NCI-H2171 treated with DMSO at 0.1 percent for 48 hours (cell line): Measurements from ENCODE around the gene SOX8.

Source experiments
- DNase-seq: peaks from one replicate; lab custom pipeline; 2025; lab: John Stamatoyannopoulos, UW

Gene SOX8

DNA sequence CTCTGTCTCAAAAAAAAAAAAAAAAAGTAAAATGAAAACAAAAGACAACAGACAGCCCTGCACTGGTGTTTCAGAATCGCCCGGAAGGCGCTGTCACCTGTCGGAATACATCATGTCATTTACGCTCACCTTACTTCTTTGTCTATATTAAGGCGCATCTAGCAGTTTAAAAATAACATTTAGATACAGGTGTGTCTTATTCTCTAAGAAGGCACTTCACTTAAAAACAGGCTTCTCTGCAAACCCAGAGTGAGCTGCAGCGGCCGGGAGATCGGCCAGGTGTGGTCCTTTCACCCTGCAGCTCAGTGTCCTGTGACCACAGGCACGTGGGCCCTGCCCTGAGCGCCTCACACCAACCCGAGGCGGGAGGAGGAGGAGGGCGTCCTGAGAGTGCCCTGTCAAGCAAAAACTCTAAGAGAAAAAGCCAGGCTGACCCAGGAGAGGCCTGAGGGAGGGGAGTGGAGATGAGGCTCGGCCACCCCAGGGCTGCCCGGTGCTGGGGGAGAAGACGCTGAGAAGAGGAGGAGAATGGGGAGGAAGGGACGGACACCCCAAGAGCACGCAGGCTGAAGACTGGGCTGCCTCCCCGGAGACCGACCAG is 7.5 kb upstream of the SOX8 start:
- no peak for DNase-seq

DNA sequence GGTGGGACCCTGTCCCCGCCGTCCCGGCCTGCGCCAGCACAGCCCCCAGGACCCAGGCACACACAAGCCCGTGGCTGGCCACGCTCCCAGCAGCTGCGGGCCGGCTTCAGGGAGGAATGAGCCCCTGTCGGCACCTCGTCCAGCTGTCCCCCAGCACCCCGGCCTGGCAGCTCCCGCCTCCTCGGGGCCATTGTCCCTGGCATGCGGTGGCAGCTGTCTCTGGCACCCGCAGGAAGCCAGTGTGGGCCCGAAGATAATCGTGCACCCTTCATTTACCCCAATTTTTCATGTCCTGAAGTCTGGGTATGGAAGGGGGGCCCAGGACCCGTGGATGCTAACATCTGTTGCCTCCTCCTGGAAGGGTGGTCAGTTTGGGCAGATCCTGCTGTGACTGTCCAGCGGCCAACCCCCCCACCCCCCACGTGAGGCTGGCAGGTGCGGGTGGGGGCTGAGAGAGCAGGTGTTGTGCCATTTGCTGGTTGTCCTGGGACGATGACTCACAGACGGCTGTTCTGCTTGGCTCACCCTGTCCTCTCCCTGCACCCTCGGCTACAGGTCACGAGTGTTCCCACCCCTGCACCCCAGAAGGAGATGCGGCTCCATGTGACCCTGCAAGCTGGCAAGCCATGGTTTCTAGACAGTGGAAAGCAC is 6.8 kb upstream of the SOX8 start:
- peak; percentile 75 for DNase-seq

DNA sequence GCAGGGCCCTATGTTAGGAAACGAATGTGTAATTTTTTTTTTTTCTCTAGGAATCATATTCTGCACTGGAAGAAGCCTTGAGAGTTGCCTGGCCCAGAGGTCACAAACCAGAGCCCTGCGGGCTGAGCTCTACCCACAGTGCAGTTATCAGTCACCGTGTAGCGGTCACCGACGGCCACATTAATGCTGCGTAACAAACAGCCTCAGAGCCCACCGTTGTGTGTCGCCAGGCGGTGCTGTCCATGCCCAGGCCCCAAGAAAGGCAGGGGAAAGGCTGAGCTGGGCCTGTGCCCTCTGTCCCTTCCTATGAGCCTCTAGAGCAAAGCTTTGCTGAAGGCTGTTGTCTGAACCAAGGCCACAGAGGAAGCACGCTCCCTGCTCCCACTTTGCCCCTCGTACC is 6.3 kb upstream of the SOX8 start:
- no peak for DNase-seq

DNA sequence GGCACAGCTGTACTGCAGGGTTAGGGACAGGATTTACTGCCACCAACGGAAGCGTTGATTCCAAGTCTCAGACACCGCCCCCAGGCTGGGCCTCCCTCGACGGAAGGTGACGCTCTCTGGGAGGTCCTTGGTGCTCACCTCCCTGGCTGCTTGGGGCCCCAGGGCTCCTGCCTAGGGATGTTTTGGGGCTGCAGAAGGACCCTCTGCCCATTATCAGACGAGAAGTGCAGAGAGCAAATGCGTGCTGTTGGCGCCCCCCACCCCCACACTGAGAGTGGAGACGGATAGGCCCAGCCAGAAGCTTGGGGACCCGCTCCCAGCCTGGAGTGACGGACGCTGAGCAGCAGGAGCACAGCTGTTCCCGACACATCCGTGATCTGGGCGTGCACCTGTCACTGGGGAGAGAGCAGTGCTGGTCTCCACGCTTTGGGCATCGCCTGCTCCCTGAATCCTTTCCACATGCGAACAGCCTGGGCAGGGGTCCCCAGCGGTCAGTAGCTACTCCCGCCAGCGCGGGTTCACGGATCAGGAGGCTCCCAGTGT is 5.1 kb upstream of the SOX8 start:
- DNase-seq, result peak; percentile 58

DNA sequence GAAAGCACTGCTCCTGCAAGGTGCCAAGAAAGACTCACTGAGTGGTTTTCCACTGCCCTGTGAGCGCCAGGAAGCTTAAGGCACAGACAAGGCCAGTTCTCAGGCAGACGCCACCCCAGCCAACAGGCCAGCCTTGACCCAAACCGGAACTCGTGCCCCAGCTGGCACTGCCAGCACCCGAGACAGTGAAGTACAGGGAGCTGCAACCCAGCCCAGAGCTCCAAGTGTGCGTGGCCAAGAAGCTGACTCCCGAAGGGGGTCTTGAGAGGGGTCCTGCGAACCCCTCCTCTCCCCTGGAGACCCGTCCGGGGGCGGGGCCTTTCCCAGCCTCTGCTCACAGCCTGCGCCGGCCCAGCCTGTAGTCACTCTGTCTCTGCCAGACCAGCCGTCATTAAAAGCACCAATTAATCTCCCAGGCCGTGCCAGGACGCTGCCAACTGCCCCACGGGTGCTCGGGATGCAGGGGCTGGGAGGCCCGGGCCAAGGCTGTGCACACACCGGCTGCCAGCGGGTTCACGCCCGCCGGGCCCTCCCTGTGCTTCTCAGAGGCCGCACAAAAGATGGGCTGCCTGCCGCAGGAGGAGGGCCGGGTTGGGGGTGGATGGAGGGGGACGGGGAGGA is 4.4 kb upstream of the SOX8 start:
- no peak for DNase-seq

DNA sequence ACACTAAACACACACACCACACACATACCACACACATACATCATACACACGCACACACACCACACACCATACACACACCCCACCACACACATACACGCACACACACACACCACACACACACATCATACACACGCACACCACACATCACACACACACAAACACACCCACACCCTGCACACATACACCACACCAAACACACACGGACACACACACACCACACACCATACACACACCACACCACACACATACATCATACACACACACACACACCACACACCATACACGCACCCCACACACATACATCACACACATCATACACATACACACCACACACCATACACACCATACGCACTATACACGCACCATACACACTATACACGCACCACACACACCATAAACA is 3.7 kb upstream of the SOX8 start:
- DNase-seq, result no peak

DNA sequence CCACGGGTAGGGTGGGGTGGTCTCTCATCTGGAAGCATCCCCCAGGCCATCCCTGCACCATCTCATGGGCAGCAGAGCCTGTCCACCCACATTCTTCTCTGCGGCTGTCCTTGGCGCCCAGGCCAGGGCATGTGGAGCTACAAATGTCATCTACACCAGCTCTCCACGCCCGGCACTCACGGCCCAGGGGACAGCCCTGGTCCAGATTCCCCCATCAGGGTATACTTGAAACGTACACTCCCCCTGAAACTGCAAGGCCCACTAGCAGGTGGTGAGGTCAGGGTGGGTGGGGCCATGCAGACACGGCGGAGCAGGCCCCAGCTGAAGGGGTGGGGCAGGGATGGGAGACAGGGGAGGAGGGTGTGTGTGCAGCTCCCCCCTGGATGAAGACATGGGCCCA is 3.2 kb upstream of the SOX8 start:
- DNase-seq, result no peak

DNA sequence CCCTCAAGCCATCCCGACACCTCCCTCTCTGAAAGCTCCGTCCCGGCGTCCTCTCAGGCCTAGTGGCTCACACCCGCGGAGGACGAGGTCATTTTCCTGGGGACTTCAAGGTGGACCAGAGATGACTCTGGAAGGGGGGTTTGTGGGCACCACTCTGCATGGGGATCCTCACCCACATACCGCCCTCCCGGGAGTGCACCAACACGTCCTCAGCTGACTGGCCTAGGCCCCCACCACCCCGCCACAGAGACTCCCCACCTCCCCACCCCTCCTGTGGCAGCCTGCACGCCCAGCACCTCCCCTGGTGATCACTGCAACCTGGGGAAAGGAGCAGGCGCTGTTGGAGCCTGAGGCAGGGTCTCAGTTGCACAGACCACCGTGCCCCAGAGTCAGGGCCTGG is 2.4 kb upstream of the SOX8 start:
- no peak for DNase-seq

DNA sequence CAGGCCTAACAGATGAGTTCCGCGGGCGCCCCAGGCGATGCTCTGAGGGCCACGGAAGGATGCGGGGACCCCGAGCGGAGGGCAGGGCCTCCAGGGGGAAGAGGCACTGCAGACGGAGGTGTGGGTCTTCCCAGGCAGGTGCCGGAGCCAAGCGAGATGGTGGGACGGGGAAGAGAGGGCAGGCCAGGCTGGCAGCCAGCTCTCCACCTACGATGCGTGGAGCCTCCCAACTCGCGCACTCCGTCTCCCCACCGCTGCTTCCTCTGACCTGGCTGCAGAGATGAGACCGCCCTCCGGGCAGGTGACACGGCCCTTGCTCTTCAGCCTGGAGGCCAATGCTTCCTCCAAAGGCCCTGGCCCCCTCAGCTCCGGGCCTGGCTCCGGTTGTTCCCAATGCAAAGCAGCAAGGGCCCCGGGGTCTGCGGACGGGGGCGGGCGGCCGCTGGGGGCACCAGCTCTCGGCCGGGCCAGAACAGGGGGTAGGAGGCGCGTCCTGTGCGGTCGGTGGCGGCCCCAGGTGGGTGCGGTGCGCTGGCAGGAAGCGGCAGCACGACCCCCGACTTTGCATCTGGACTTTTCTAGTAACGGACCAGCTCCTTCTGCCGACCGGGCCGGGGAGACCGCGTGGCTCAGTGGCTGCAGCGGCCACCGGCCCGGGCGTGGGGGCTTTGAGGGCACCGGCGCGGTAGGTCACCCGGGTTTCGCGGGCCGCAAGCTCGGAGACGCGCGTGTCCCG is 1.5 kb upstream of the SOX8 start:
- DNase-seq, result no peak

DNA sequence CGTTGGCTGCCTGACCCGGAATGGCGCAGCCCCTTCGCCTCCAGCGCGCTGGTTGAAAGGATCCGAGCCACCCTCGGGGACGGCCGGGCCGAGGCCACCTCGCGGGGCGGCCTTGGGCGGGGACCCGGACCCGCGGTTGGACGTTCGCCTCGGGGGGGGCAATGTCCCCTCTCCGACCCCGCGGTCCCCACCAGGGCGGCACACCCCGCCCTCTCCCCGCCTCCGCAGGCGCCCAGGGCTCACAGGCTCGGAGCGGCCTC is 1.0 kb upstream of the SOX8 start:
- no peak for DNase-seq

DNA sequence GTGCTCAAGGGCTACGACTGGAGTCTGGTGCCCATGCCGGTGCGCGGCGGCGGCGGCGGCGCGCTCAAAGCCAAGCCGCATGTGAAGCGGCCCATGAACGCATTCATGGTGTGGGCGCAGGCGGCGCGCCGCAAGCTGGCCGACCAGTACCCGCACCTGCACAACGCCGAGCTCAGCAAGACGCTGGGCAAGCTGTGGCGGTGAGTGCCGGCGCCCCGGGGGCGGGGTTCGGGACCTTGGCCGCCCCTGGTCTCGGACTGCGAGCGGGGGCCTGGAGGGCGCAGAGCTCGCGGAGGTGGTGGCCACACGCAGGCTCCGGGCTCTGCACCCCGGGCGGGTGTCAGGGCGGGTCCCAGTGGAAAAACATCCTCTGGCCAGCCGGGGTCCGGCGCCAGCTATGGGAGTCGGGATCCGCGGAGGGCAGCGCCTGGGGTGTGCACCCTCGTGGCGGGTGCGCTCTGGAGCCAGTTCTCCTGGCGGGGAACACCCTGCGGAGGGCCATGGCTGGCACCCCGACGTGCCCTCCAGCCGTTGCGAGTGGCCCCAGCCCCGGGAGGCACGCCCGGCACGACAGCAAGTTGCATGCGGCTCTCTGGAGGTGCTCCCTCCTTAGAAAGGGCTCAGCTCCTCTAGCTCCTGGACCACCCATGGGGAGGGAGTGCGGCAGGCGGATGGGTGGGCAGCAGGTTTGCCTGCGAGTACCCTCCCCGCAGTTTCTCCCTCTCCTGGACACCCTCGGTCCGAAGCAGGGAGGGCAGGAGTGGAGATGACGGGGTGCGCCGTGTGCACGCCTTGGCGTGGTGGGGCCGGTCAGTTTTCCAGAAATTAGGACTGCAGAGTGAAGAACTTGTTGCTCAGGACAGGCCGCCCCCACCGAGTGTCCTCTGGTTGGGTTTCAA is 824 bp downstream of the SOX8 start:
- DNase-seq, result no peak

DNA sequence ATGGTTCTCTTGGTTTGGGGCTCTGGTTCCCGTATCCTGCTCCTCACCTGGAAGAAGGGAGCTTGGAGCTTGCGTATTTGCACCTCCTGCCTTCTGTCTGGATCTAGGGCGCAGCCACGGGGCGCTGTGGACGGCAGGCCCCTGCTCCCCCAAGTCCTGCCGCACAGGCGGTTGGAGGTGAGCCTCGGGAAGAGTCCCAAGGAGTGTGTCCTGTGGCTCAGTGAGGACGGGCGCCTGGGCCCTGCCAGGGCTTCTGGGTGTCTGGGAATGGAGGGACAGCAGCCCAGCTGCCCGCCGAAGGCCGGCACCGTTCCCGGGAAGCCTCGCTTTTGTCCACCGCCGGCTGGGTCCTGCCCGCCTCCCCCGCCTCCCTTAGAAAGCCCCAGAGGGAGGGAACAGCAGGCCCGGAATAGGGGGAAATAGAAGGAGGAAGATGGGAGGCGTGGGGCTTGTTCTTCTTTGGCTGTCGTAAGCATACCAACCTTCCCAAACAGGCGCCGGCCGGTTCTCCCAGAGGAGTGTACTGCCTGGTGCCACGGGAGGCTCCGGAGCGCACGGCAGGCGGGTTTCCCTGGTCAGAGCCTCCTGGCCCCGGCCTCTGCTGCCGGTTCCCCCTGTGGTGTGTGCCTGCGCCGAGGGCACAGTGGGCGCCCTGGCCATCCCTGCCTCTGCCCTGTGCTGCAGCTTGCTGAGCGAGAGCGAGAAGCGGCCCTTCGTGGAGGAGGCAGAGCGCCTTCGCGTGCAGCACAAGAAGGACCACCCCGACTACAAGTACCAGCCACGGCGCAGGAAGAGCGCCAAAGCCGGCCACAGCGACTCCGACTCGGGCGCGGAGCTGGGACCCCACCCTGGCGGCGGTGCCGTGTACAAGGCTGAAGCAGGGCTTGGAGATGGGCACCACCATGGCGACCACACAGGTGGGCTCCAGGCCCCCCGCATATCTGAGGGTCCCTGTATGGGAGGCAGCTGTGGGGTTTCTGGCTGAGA is 1.8 kb downstream of the SOX8 start:
- DNase-seq, result no peak

DNA sequence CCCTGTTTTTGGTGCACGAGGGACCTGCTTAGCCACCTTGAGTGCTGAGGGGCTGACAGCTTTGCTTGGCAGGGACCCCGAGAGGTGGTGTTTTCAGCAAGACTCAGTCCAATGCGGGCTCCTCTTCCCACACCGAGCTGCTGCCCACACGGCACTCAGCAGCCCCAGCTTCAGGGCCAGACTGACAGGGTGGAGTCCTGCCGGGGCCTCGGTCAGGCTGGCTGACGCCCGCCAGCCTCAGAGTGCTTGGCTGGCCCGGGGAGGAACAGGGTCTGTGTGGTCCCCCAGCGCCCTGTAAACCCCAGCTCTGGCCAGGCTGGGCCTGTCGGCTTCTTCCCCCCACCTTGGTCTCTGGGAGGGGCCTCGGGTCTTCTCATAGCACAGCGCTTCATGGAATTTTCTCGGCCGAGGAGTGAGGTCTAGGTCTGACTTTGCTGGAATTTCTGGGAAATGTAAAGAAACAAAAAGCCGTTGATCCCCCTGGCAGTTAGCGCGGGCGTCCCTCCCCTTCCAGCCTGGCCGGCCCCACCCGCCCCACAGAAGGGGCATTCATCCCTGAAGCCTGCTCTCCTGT is 2.6 kb downstream of the SOX8 start:
- no peak for DNase-seq

DNA sequence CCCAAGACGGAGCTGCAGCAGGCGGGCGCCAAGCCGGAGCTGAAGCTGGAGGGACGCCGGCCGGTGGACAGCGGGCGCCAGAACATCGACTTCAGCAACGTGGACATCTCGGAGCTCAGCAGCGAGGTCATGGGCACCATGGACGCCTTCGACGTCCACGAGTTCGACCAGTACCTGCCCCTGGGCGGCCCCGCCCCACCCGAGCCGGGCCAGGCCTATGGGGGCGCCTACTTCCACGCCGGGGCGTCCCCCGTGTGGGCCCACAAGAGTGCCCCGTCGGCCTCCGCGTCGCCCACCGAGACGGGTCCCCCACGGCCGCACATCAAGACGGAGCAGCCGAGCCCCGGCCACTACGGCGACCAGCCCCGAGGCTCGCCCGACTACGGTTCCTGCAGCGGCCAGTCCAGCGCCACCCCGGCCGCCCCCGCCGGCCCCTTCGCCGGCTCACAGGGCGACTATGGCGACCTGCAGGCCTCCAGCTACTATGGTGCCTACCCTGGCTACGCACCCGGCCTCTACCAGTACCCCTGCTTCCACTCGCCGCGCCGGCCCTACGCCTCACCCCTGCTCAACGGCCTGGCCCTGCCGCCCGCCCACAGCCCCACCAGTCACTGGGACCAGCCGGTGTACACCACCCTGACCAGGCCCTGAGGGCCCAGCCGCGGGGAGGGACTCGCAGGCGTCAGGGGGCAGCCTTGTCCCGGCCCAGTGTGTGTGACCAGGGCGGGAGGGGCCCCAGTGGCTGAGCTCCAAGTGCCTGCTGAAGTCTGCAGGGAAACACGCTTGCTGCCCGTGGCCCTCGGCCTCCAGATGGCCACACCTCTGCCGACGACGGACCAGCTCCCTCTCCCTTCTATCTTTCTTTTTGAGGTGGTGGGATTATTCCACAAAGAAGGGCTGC is 3.4 kb downstream of the SOX8 start:
- no peak for DNase-seq

DNA sequence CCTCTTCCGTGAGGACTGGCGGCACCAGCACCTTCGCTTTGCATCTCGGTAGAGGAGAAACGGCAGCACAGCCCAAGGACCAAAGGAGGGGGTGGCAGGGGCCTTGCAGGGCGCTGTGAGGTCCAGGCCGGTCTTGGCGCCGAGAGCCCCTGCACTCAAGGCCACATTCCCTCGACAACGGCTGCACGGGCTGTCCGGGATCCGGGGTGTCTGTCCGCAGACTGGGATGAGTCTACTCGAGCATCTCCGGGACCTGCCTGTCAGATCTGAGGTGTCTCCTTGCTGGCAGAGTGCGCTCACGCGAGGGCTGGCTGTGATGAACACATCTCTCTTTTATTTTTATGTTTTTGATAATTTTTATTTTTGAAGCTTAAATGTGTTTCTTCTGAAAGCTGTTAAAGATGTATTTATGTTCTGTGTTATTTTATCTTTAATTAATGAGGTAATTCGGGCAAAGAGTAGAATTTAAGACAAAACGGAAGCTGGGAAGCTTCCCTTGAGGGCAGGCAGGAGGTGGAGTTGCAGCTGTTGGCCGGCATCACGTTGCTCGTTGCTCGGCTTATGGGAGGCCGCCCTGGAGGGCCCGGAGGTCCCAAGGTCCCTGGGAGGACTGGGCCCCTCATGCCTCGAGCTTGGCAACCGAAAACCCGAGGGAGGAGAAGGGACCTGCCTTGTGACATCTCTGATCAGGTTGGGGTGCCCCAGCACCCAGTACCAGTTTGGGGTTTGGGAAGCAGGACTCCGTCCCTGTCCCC is 4.3 kb downstream of the SOX8 start:
- DNase-seq, result no peak

DNA sequence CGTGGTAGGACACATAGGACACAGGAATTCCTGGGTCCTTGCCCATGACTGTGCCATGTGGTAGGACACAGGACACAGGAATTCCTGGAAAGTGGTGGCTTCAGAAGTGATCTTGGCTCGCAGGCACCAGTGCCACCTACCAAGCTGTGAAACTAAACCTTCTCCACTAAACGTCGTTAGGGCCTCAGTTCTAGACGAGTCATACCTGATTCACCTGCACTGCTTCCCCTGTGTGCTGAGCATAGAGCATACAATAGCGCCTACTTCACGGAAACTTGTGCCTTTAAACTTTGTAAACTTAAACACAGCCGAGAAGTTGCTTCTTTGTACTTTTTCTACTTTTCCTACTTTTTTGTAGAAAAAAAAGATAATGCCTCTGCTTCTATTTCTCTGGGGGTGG is 4.8 kb downstream of the SOX8 start:
- no peak for DNase-seq

DNA sequence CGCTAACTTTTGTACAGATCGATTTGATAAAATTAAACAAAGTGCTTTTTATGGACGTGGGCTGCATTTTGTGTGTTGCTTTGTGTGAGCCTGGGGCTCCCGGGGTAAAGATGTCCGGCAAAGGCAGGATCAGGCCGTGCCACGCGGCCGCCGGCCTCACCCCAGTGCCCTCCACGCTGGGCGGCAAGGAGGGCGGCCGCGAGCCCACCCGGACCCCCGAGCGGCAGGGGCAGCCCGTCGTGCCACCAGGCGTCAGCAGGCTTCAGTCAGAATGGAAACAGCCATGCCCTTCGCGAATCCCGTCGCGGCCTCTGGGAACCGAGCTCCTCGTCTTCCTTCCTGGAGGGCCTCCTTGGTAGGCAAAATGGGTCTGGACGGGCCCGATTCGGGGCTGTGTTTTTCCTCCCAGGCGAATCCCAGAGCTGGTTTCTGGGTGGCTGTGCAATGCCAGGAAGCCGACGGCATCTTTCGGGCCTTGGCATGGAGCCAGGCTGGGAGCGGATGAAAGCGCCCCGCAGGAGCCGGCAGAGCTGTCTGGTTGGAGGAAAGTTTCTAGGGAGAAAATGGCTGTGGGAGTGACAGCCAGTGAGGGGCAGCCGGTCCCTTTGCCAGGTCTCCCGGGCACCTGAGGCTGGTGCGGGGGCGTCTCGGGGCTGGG is 5.5 kb downstream of the SOX8 start:
- DNase-seq, result no peak

DNA sequence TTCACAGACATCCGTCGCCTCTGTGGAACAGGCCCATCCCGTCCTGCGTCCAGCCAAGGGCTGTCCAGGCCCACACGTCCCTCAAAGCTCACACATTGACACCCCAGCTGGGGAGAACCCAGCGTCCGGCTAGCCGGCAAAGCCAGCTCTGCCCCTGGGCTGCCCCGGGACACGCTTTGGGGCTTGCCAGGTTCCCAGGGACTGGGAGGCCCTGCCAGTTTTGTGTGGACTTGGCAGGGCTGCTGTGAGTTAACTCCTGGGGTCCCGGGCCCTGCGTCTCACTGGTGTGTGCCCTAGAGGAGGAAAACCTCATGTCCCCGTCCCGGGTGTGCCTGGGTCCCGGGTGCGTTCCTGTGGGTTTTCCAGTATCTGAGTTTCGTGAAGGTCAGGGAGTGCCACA is 6.3 kb downstream of the SOX8 start:
- DNase-seq, result no peak
